Measurements from ENCODE around the gene CEP290.

Gene CEP290

DNA sequence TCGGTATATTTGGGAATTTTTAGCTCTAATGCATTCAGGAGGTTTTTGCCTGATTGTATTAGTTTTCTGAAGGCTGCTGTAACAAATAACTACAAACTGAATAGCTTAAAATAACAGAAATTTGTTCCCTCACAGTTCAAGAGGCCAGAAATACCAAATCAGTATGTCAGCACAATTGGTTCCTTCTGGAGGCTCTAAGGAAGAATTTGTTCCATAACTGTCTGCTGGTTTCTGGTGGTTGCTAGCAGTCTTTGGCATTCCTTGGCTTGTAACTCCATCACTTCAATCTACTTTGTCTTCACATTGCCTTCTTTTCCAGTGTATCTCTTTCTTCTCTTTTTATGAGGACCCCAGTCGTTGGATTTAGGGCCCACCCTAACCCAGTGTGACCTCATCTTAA, 21.5 kb upstream of the CEP290 start:
- POLR2A ChIA-PET = no interaction called here
- TF ChIP-seq FOXK2 (IDR thresholded peaks at IDR 0.05) (no peak), LEF1 (IDR thresholded peaks at IDR 0.05; ENCODE audit: borderline replicate concordance) (no peak), SP1 (IDR thresholded peaks at IDR 0.05) (no peak), BHLHE40 (IDR thresholded peaks at IDR 0.05; ENCODE audit: borderline replicate concordance) (no peak), FOXA1 (IDR thresholded peaks at IDR 0.05) (no peak), L3MBTL2 (conservative IDR thresholded peaks at IDR 0.05) (no peak), NFRKB (IDR thresholded peaks at IDR 0.05) (no peak), ZNF384 (IDR thresholded peaks at IDR 0.05) (no peak), FOXM1 (IDR thresholded peaks at IDR 0.05; ENCODE audit: borderline replicate concordance) (no peak), SUZ12 (IDR thresholded peaks at IDR 0.05) (no peak), ARNT (IDR thresholded peaks at IDR 0.05) (no peak)
- TF ChIP-seq, protein P1, sequence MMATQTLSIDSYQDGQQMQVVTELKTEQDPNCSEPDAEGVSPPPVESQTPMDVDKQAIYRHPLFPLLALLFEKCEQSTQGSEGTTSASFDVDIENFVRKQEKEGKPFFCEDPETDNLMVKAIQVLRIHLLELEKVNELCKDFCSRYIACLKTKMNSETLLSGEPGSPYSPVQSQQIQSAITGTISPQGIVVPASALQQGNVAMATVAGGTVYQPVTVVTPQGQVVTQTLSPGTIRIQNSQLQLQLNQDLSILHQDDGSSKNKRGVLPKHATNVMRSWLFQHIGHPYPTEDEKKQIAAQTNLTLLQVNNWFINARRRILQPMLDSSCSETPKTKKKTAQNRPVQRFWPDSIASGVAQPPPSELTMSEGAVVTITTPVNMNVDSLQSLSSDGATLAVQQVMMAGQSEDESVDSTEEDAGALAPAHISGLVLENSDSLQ (IDR thresholded peaks at IDR 0.05) = no peak
- no peak for DNase-seq (ENCODE audit: extremely low spot score)
- CTCF ChIA-PET = no interaction called here

DNA sequence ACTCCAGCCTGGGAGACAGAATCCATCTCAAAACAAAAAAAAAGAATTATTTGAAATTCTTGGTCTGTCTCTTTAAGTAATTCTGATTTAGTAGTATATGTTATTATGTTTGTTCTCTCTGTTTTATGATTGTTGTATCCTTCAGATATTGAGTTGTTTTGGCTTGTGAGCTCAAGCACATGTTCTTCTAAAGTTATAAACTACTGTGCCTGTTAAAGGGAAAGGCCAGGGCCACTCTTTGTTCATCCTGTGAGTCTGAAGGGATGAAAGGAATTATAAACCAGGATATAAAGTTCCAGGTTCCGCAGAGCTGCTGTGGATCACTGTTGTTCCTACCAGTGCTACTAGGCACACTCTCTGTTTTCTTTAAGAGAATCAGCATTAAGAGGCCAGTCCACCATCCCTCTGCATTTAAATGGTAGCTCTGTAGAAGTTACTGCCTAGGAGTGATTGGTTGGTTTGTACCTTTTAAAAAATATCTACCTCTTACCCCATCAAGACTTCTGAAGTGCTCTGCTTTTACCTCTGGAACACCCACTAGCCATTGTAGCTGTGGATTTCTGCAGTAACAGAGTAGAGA, 14.3 kb upstream of the CEP290 start:
- ChIA-PET CTCF (no interaction called here), POLR2A (no interaction called here)
- DNase-seq (ENCODE audit: extremely low spot score) = no peak
- TF ChIP-seq ZNF384 (IDR thresholded peaks at IDR 0.05) = no peak
- no peak for TF ChIP-seq BHLHE40 (IDR thresholded peaks at IDR 0.05; ENCODE audit: borderline replicate concordance)
- no peak for TF ChIP-seq SP1 (IDR thresholded peaks at IDR 0.05)
- TF ChIP-seq FOXA1 (IDR thresholded peaks at IDR 0.05) = no peak
- no peak for TF ChIP-seq NFRKB (IDR thresholded peaks at IDR 0.05)
- TF ChIP-seq, protein P1 (IDR thresholded peaks at IDR 0.05) = no peak
- no peak for TF ChIP-seq CTBP1 (IDR thresholded peaks at IDR 0.05; ENCODE audit: borderline replicate concordance)
- TF ChIP-seq FOXK2 (IDR thresholded peaks at IDR 0.05) = no peak
- TF ChIP-seq HDGF (IDR thresholded peaks at IDR 0.05; ENCODE audit: borderline replicate concordance) = no peak
- TF ChIP-seq ARNT (IDR thresholded peaks at IDR 0.05) = no peak
- no peak for TF ChIP-seq LEF1 (IDR thresholded peaks at IDR 0.05; ENCODE audit: borderline replicate concordance)
- TF ChIP-seq SUZ12 (IDR thresholded peaks at IDR 0.05) = no peak
- no peak for TF ChIP-seq TARDBP (IDR thresholded peaks at IDR 0.05)
- no peak for TF ChIP-seq L3MBTL2 (conservative IDR thresholded peaks at IDR 0.05)
- no peak for TF ChIP-seq FOXM1 (IDR thresholded peaks at IDR 0.05; ENCODE audit: borderline replicate concordance)
- no peak for TF ChIP-seq ELF4 (IDR thresholded peaks at IDR 0.05)

DNA sequence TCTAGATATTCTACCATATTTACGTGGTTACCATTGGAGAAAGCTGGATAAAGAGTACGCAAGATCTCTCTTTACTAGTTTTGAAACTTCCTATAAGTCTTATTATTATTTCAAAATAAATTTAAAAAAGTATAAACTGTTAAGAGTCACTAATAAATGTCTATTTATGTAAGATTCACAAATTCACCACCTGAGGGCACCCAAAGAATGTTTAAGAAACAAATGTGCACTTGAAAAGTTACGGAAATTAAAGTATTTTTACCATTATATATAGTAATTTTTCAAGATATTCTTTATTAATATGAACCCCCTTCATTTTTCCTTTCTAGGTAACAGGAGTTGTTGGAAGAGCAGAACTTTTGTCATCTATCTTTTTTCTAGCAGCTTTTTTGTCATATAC, 12.1 kb upstream of the CEP290 start:
- CTCF ChIA-PET = no interaction called here
- POLR2A ChIA-PET = no interaction called here
- no peak for DNase-seq (ENCODE audit: extremely low spot score)
- TF ChIP-seq ZNF384 (IDR thresholded peaks at IDR 0.05) (no peak), SP1 (IDR thresholded peaks at IDR 0.05) (no peak), FOXK2 (IDR thresholded peaks at IDR 0.05) (no peak)
- TF ChIP-seq, protein P1 (IDR thresholded peaks at IDR 0.05) = no peak

DNA sequence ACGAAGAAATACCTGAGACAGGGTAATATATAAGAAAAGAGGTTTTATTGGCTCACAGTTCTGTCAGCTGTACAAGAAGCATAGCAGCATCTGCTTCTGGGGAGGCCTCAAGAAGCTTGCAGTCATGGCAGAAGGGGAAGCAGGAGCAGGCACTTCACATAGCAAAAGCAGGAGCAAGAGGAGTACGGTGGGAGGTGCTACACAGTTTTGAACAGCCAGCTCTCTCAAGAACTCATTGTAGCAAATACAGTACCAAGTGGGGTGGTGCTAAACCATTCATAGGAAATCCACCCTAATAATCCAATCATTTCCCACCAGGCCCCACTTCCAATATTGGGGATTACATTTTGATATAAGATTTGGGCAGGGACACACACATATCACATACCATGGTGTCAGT, 8.2 kb upstream of the CEP290 start:
- ChIA-PET CTCF (no interaction called here), POLR2A (no interaction called here)
- no peak for TF ChIP-seq ELF4 (IDR thresholded peaks at IDR 0.05)
- TF ChIP-seq ZNF384 (IDR thresholded peaks at IDR 0.05) = no peak
- DNase-seq (ENCODE audit: extremely low spot score) = no peak

- POLR2A ChIA-PET = no interaction called here
- TF ChIP-seq NFRKB (IDR thresholded peaks at IDR 0.05) = no peak
- TF ChIP-seq HDGF (IDR thresholded peaks at IDR 0.05; ENCODE audit: borderline replicate concordance) = no peak
- no peak for TF ChIP-seq SUZ12 (IDR thresholded peaks at IDR 0.05)
- TF ChIP-seq, protein P1 (IDR thresholded peaks at IDR 0.05) = no peak; the same call in 1 of the 2 replicates
- no peak for TF ChIP-seq CTBP1 (IDR thresholded peaks at IDR 0.05; ENCODE audit: borderline replicate concordance)
- TF ChIP-seq FOXK2 (IDR thresholded peaks at IDR 0.05) = no peak
- TF ChIP-seq LEF1 (IDR thresholded peaks at IDR 0.05; ENCODE audit: borderline replicate concordance) = no peak
- no peak for TF ChIP-seq L3MBTL2 (conservative IDR thresholded peaks at IDR 0.05)
- TF ChIP-seq FOXM1 (IDR thresholded peaks at IDR 0.05; ENCODE audit: borderline replicate concordance) = no peak
- TF ChIP-seq ARNT (IDR thresholded peaks at IDR 0.05) = no peak
- TF ChIP-seq BHLHE40 (IDR thresholded peaks at IDR 0.05; ENCODE audit: borderline replicate concordance) = no peak
- TF ChIP-seq ZNF384 (IDR thresholded peaks at IDR 0.05) = no peak
- no peak for TF ChIP-seq TARDBP (IDR thresholded peaks at IDR 0.05)
- TF ChIP-seq FOXA1 (IDR thresholded peaks at IDR 0.05) = no peak
- TF ChIP-seq ELF4 (IDR thresholded peaks at IDR 0.05) = no peak
- CTCF ChIA-PET = no interaction called here
- DNase-seq (ENCODE audit: extremely low spot score) = no peak
Measured at GRCh38 chr12:88145567-88146505, 3.9 kb upstream of the CEP290 start.
